Suppressor macrophage treated with lipopolysaccharide for 1 hour (primary cell): ENCODE results near the gene EPM2AIP1.

Experiments
- DNase-seq, 3 donors: peaks; one replicate each; pipeline ENCODE4 v3.0.0-alpha.2; 2020 to 2022

Gene EPM2AIP1

GRCh38 chr3:36944641-36945270, 48.2 kb downstream of the EPM2AIP1 start, which contains the start of gene TRANK1:
TSS of gene TRANK1 (minus strand) at chr3:36945054. CDS start at chr3:36944809, 245 bp downstream.
- peak; percentile 74 to 83 (median 79) for DNase-seq

GRCh38 chr3:36944012-36944640, 48.8 kb downstream of the EPM2AIP1 start:
- peak; percentile 39 to 69 (median 52) for DNase-seq

- DNase-seq: peak in 1 of 3 donors; percentile 15
Measured at GRCh38 chr3:36943601-36944000, 49.3 kb downstream of the EPM2AIP1 start.

GRCh38 chr3:36942638-36943248, 50.2 kb downstream of the EPM2AIP1 start:
- no peak for DNase-seq

GRCh38 chr3:36941658-36942057, 51.3 kb downstream of the EPM2AIP1 start:
- DNase-seq: no peak

GRCh38 chr3:36941162-36941561, 51.8 kb downstream of the EPM2AIP1 start:
- DNase-seq: no peak

- DNase-seq: no peak
Measured at GRCh38 chr3:36937492-36937891, 55.4 kb downstream of the EPM2AIP1 start.
